ENCODE measurements around the gene ITFG1. TPM values are rescaled to one million over a fixed set of nuclear protein-coding genes. Genes with fewer than 3 reads are reported as not detected.

The ITFG1 gene
- total RNA-seq, 4 donors from 2014 or later, result 44.8 to 98.4 (median 65.5) TPM

GRCh38 chr16:47459603-47460002 lies 1.3 kb downstream of the ITFG1 start:
- TF ChIP-seq CTCF (IDR thresholded peaks at IDR 0.05; ENCODE audit: low read depth), result no peak

- TF ChIP-seq CTCF (IDR thresholded peaks at IDR 0.05; ENCODE audit: low read depth), result no peak
Measured at GRCh38 chr16:47458331-47458730, 2.5 kb downstream of the ITFG1 start.

- TF ChIP-seq CTCF (IDR thresholded peaks at IDR 0.05; ENCODE audit: low read depth), result no peak
Measured at GRCh38 chr16:47449788-47450187, 11.1 kb downstream of the ITFG1 start.

- TF ChIP-seq CTCF (IDR thresholded peaks at IDR 0.05; ENCODE audit: low read depth), result no peak
Measured at GRCh38 chr16:47448830-47449575, 11.9 kb downstream of the ITFG1 start.

GRCh38 chr16:47446431-47446830 lies 14.4 kb downstream of the ITFG1 start:
- no peak for TF ChIP-seq CTCF (IDR thresholded peaks at IDR 0.05; ENCODE audit: low read depth)

GRCh38 chr16:47431960-47432359 lies 28.9 kb downstream of the ITFG1 start:
- no peak for TF ChIP-seq CTCF (IDR thresholded peaks at IDR 0.05; ENCODE audit: low read depth)

- no peak for TF ChIP-seq CTCF (IDR thresholded peaks at IDR 0.05; ENCODE audit: low read depth)
Measured at GRCh38 chr16:47426806-47427205, 34.1 kb downstream of the ITFG1 start.

Measured in subcutaneous adipose tissue (tissue), 4 donors.